Measurements from ENCODE around the gene NUAK1.

GRCh38 chr12:106046301-106046846 is 92.4 kb downstream of the NUAK1 start:
- TF ChIP-seq CTCF (conservative IDR thresholded peaks at IDR 0.05; ENCODE audit: low read depth, low read length) (no peak), EZH2 (IDR thresholded peaks at IDR 0.05; ENCODE audit: borderline replicate concordance, low read depth, low read length, poor library complexity, severe bottlenecking) (no peak)
